ENCODE results near the gene ADGRG1.

ADGRG1 gene

GRCh38 chr16:57707331-57707730 is 78.9 kb downstream of the ADGRG1 start:
- TF ChIP-seq CTCF (IDR thresholded peaks at IDR 0.05; ENCODE audit: low read length), result no peak
- TF ChIP-seq EZH2phosphoT487 (IDR thresholded peaks at IDR 0.05; ENCODE audit: low read length), result no peak
- no peak for TF ChIP-seq EZH2 (optimal IDR thresholded peaks at IDR 0.05; ENCODE audit: low read depth, low read length)
- Histone ChIP-seq H3K27ac (ENCODE audit: low read length) (no peak overlapping the region), H3K9me3 (replicated peaks; ENCODE audit: insufficient read depth, low read length) (no peaks in the 10 kb centered on the region), H3K4me3 (ENCODE audit: low read length) (no peak overlapping the region), H4K20me1 (ENCODE audit: insufficient read depth, low read length) (no peaks in the 10 kb centered on the region), H3K9me2 (replicated peaks; ENCODE audit: insufficient read depth, low read length) (no peaks in the 10 kb centered on the region), H3K79me2 (ENCODE audit: low read length) (no peaks in the 10 kb centered on the region), H2AFZ (ENCODE audit: low read length) (no peak overlapping the region), H3K36me3 (replicated peaks; ENCODE audit: insufficient read depth, low read length) (no peaks in the 10 kb centered on the region), H3F3A (ENCODE audit: insufficient read depth, low read length) (no peaks in the 10 kb centered on the region), H3K9ac (ENCODE audit: low read length) (no peak overlapping the region), H3K4me1 (ENCODE audit: low read length) (no peaks in the 10 kb centered on the region), H3K4me2 (ENCODE audit: low read depth, low read length) (no peak overlapping the region), H3K27me3 (replicated peaks; ENCODE audit: insufficient read depth, low read length) (0 out of 2 replicates have a peak, but pooled peaks cover 7% of the 10 kb centered on the region)
- no peak for DNase-seq

DNA sequence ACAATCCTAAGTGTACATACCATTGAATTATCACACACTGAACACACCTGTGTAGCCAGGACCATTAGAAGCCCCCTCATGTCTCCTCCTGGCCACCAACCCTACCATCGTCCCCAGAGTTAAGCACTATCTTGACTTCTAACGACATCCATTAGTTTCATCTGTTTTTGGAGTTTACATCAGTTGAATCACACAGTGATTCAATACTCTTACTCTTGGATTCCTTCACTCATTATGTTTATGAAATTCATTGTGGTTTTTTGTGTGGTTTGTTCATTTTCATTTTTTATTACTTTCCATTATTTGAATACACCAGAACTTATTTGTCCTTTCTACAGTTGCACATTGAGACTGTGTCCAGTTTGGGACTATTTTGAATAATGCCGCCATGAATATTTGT is 79.7 kb downstream of the ADGRG1 start:
- H3K4me3 ChIP-seq (ENCODE audit: low read length), result no peak overlapping the region
- H3K4me1 ChIP-seq (ENCODE audit: low read length), result no peaks in the 10 kb centered on the region
- H3K9ac ChIP-seq (ENCODE audit: low read length), result no peak overlapping the region
- TF ChIP-seq CTCF (IDR thresholded peaks at IDR 0.05; ENCODE audit: low read length) (no peak), EZH2phosphoT487 (IDR thresholded peaks at IDR 0.05; ENCODE audit: low read length) (no peak), EZH2 (optimal IDR thresholded peaks at IDR 0.05; ENCODE audit: low read depth, low read length) (no peak)
- no peaks in the 10 kb centered on the region for H3K9me2 ChIP-seq (replicated peaks; ENCODE audit: insufficient read depth, low read length)
- H2AFZ ChIP-seq (ENCODE audit: low read length), result no peak overlapping the region
- H3K27ac ChIP-seq (ENCODE audit: low read length), result no peak overlapping the region
- no peaks in the 10 kb centered on the region for H3K79me2 ChIP-seq (ENCODE audit: low read length)
- no peak overlapping the region for H3K4me2 ChIP-seq (ENCODE audit: low read depth, low read length)
- H3K27me3 ChIP-seq (replicated peaks; ENCODE audit: insufficient read depth, low read length), result peaks cover 7% of the 10 kb centered on the region; the same call in 1 of the 2 replicates
- H3K9me3 ChIP-seq (replicated peaks; ENCODE audit: insufficient read depth, low read length), result no peaks in the 10 kb centered on the region
- no peaks in the 10 kb centered on the region for H3F3A ChIP-seq (ENCODE audit: insufficient read depth, low read length)
- no peaks in the 10 kb centered on the region for H4K20me1 ChIP-seq (ENCODE audit: insufficient read depth, low read length)
- DNase-seq, result no peak
- H3K36me3 ChIP-seq (replicated peaks; ENCODE audit: insufficient read depth, low read length), result no peaks in the 10 kb centered on the region

DNA sequence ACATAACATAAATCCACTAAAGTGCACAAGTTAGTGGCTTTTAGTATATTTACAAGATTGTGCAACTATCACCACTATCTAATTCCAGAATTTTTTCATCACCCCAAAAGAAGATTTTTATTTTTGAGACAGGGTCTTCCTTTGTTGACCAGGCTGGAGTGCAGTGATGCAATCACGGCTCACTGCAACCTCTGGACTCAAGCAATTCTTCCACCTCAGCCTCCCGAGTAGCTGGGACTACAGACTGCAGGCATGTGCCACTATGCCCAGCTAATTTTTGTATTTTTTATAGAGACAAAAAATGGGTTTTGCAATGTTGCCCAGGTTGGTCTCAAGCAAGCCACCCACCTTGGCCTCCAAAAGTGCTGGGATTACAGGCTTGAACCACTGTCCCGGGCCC is 81.2 kb downstream of the ADGRG1 start:
- no peaks in the 10 kb centered on the region for H3K36me3 ChIP-seq (replicated peaks; ENCODE audit: insufficient read depth, low read length)
- no peak overlapping the region for H3K27ac ChIP-seq (ENCODE audit: low read length)
- H3K79me2 ChIP-seq (ENCODE audit: low read length), result no peaks in the 10 kb centered on the region
- no peaks in the 10 kb centered on the region for H3F3A ChIP-seq (ENCODE audit: insufficient read depth, low read length)
- H2AFZ ChIP-seq (ENCODE audit: low read length), result no peak overlapping the region
- H3K9ac ChIP-seq (ENCODE audit: low read length), result no peak overlapping the region
- H3K4me1 ChIP-seq (ENCODE audit: low read length), result no peaks in the 10 kb centered on the region
- no peaks in the 10 kb centered on the region for H4K20me1 ChIP-seq (ENCODE audit: insufficient read depth, low read length)
- H3K27me3 ChIP-seq (replicated peaks; ENCODE audit: insufficient read depth, low read length), result peaks cover 1% of the 10 kb centered on the region; the same call in 1 of the 2 replicates
- no peaks in the 10 kb centered on the region for H3K9me3 ChIP-seq (replicated peaks; ENCODE audit: insufficient read depth, low read length)
- no peak overlapping the region for H3K4me3 ChIP-seq (ENCODE audit: low read length)
- H3K4me2 ChIP-seq (ENCODE audit: low read depth, low read length), result no peak overlapping the region
- no peak for DNase-seq
- no peaks in the 10 kb centered on the region for H3K9me2 ChIP-seq (replicated peaks; ENCODE audit: insufficient read depth, low read length)
- TF ChIP-seq CTCF (IDR thresholded peaks at IDR 0.05; ENCODE audit: low read length), result no peak
- no peak for TF ChIP-seq EZH2phosphoT487 (IDR thresholded peaks at IDR 0.05; ENCODE audit: low read length)
- no peak for TF ChIP-seq EZH2 (optimal IDR thresholded peaks at IDR 0.05; ENCODE audit: low read depth, low read length)
